ENCODE measurements around the gene HOXA5.

DNA sequence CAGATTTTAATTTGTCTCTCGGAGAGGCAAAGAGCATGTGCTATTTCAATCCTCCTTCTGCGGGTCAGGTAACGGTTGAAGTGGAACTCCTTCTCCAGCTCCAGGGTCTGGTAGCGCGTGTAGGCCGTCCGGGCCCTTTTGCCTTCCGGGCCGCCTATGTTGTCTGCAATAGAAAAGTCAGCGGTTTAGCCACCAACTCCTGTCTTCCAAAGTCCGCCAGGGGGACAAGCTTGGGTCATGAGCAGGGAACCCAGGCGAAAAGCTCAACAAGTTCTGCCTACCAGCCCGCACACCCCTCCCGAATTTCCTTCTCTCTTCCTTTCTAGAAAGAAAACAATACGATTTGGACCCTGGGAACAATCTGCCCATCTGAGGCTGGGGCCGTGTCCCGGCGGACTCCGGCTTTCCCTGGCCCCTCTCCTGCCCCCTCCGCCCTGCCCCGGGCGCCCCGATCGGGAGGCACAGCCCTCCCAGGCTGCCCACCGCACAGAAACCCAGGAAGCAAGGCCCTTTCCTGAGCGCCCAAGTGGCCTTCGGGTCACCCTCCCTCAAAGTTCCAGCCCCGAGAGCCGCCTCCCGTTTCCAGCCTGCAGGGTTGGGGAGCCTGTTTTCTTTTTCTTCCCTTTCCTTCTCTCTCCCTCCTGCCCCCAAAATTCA lies 1.4 kb downstream of the HOXA5 start:
- TF ChIP-seq, protein P1, sequence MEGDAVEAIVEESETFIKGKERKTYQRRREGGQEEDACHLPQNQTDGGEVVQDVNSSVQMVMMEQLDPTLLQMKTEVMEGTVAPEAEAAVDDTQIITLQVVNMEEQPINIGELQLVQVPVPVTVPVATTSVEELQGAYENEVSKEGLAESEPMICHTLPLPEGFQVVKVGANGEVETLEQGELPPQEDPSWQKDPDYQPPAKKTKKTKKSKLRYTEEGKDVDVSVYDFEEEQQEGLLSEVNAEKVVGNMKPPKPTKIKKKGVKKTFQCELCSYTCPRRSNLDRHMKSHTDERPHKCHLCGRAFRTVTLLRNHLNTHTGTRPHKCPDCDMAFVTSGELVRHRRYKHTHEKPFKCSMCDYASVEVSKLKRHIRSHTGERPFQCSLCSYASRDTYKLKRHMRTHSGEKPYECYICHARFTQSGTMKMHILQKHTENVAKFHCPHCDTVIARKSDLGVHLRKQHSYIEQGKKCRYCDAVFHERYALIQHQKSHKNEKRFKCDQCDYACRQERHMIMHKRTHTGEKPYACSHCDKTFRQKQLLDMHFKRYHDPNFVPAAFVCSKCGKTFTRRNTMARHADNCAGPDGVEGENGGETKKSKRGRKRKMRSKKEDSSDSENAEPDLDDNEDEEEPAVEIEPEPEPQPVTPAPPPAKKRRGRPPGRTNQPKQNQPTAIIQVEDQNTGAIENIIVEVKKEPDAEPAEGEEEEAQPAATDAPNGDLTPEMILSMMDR (IDR thresholded peaks at IDR 0.05), result no peak
- TF ChIP-seq POLR2A (IDR thresholded peaks at IDR 0.05), result no peak
